ENCODE data around the gene AMER3. TPM values are rescaled to one million over a fixed set of nuclear protein-coding genes. Genes with fewer than 3 reads are reported as not detected.
"Not testable (repeated sequence)": the region's sequence is repeated elsewhere in the genome, so short reads cannot be mapped to it uniquely, and the experiment has no call there.

The AMER3 gene
- total RNA-seq (2014; rRNA removed; shearing (Covaris generic)), result not detected in 2 replicates

GRCh38 chr2:130755256-130756052 is at the start of gene AMER3:
Gene AMER3, plus strand, starts transcription at chr2:130755540. Its CDS starts 6,533 bp downstream, at chr2:130762073.
- H3K27me3 ChIP-seq (replicated peaks), result peaks cover 35% of the 10 kb centered on the region
- DNase-seq (ENCODE audit: low read depth in 1 of 2, low spot score in 2 of 2), result no peak
- H3K36me3 ChIP-seq, result no peaks in the 10 kb centered on the region
- no peak within 1 kb of the TSS for H3K4me3 ChIP-seq
- H3K9me3 ChIP-seq (replicated peaks), result no peaks in the 10 kb centered on the region
- no peak within 1 kb of the TSS for H3K27ac ChIP-seq
- no peaks in the 10 kb centered on the region; the same call in 1 of the 2 replicates for H3K4me1 ChIP-seq (replicated peaks)

- not testable (repeated sequence) for DNase-seq (ENCODE audit: low read depth in 1 of 2, low spot score in 2 of 2)
Measured at GRCh38 chr2:130714795-130715194, 40.5 kb upstream of the AMER3 start.

GRCh38 chr2:130720036-130720435 is 35.3 kb upstream of the AMER3 start:
- no peak for DNase-seq (ENCODE audit: low read depth in 1 of 2, low spot score in 2 of 2)
- no peak overlapping the region for H3K4me3 ChIP-seq
- no peaks in the 10 kb centered on the region for H3K9me3 ChIP-seq (replicated peaks)
- H3K36me3 ChIP-seq, result no peaks in the 10 kb centered on the region
- no peaks in the 10 kb centered on the region for H3K27me3 ChIP-seq (replicated peaks)
- no peaks in the 10 kb centered on the region for H3K4me1 ChIP-seq (replicated peaks)
- H3K27ac ChIP-seq, result no peak overlapping the region

More at GRCh38 chr2:130714795-130715194, 40.5 kb upstream of the AMER3 start:
- not testable (repeated sequence) for H3K36me3 ChIP-seq; H3K4me1 ChIP-seq (replicated peaks); H3K4me3 ChIP-seq; H3K27ac ChIP-seq; H3K9me3 ChIP-seq (replicated peaks); H3K27me3 ChIP-seq (replicated peaks)

- DNase-seq (ENCODE audit: low read depth in 1 of 2, low spot score in 2 of 2), result no peak
Measured at GRCh38 chr2:130720528-130720927, 34.8 kb upstream of the AMER3 start.

GRCh38 chr2:130724455-130724854 is 30.9 kb upstream of the AMER3 start:
- DNase-seq (ENCODE audit: low read depth in 1 of 2, low spot score in 2 of 2), result no peak
- Histone ChIP-seq H3K27me3 (replicated peaks) (no peaks in the 10 kb centered on the region), H3K36me3 (no peaks in the 10 kb centered on the region), H3K9me3 (replicated peaks) (no peaks in the 10 kb centered on the region), H3K27ac (no peak overlapping the region), H3K4me3 (no peak overlapping the region), H3K4me1 (replicated peaks) (peaks cover 16% of the 10 kb centered on the region)

More at GRCh38 chr2:130720528-130720927, 34.8 kb upstream of the AMER3 start:
- Histone ChIP-seq H3K27ac (no peak overlapping the region), H3K9me3 (replicated peaks) (no peaks in the 10 kb centered on the region), H3K4me1 (replicated peaks) (no peaks in the 10 kb centered on the region), H3K27me3 (replicated peaks) (no peaks in the 10 kb centered on the region), H3K36me3 (no peaks in the 10 kb centered on the region), H3K4me3 (no peak overlapping the region)

- no peak overlapping the region for H3K27ac ChIP-seq
- H3K9me3 ChIP-seq (replicated peaks), result no peaks in the 10 kb centered on the region
- peaks cover 4% of the 10 kb centered on the region; the same call in 1 of the 2 replicates for H3K27me3 ChIP-seq (replicated peaks)
- H3K4me1 ChIP-seq (replicated peaks), result peaks cover 16% of the 10 kb centered on the region
- H3K36me3 ChIP-seq, result no peaks in the 10 kb centered on the region
- peak overlapping the region; percentile 35 for H3K4me3 ChIP-seq
- DNase-seq (ENCODE audit: low read depth in 1 of 2, low spot score in 2 of 2), result no peak
Measured at GRCh38 chr2:130726614-130727180, 28.6 kb upstream of the AMER3 start.

- peak; percentile 80 to 84 for DNase-seq (ENCODE audit: low read depth in 1 of 2, low spot score in 2 of 2)
- H3K9me3 ChIP-seq (replicated peaks), result no peaks in the 10 kb centered on the region
- H3K36me3 ChIP-seq, result no peaks in the 10 kb centered on the region
- H3K27me3 ChIP-seq (replicated peaks), result peaks cover 8% of the 10 kb centered on the region; the same call in 1 of the 2 replicates
- H3K4me3 ChIP-seq, result peak overlapping the region; percentile 35
- H3K27ac ChIP-seq, result no peak overlapping the region
- peaks cover 16% of the 10 kb centered on the region for H3K4me1 ChIP-seq (replicated peaks)
Measured at GRCh38 chr2:130727286-130727924, 27.9 kb upstream of the AMER3 start.

- Histone ChIP-seq H3K4me1 (replicated peaks) (peaks cover 16% of the 10 kb centered on the region), H3K27me3 (replicated peaks) (peaks cover 10% of the 10 kb centered on the region; the same call in 1 of the 2 replicates), H3K36me3 (no peaks in the 10 kb centered on the region), H3K27ac (no peak overlapping the region), H3K4me3 (peak overlapping the region; percentile 35; the same call in 1 of the 2 replicates), H3K9me3 (replicated peaks) (no peaks in the 10 kb centered on the region)
- DNase-seq (ENCODE audit: low read depth in 1 of 2, low spot score in 2 of 2), result no peak
Measured at GRCh38 chr2:130728007-130728454, 27.3 kb upstream of the AMER3 start.

- H3K4me3 ChIP-seq, result no peak within 1 kb of the TSS
- DNase-seq (ENCODE audit: low read depth in 1 of 2, low spot score in 2 of 2), result no peak
Measured at GRCh38 chr2:130728549-130729316, 26.6 kb upstream of the AMER3 start, which contains the start of gene GPR148. Gene GPR148, plus strand, starts transcription at chr2:130729070. Its CDS starts 82 bp downstream, at chr2:130729152.

GRCh38 chr2:130729322-130730299 is 25.7 kb upstream of the AMER3 start:
- Histone ChIP-seq H3K4me1 (replicated peaks) (peaks cover 16% of the 10 kb centered on the region), H3K4me3 (no peak overlapping the region), H3K27ac (no peak overlapping the region), H3K9me3 (replicated peaks) (no peaks in the 10 kb centered on the region), H3K27me3 (replicated peaks) (peaks cover 10% of the 10 kb centered on the region; the same call in 1 of the 2 replicates), H3K36me3 (no peaks in the 10 kb centered on the region)
- DNase-seq (ENCODE audit: low read depth in 1 of 2, low spot score in 2 of 2), result no peak

More at GRCh38 chr2:130728549-130729316, 26.6 kb upstream of the AMER3 start, which contains the start of gene GPR148:
- Histone ChIP-seq H3K27ac (no peak within 1 kb of the TSS), H3K4me1 (replicated peaks) (peaks cover 16% of the 10 kb centered on the region), H3K9me3 (replicated peaks) (no peaks in the 10 kb centered on the region), H3K36me3 (no peaks in the 10 kb centered on the region), H3K27me3 (replicated peaks) (peaks cover 10% of the 10 kb centered on the region; the same call in 1 of the 2 replicates)

- H3K36me3 ChIP-seq; DNase-seq (ENCODE audit: low read depth in 1 of 2, low spot score in 2 of 2); H3K4me1 ChIP-seq (replicated peaks); H3K9me3 ChIP-seq (replicated peaks); H3K27ac ChIP-seq; H3K4me3 ChIP-seq: not testable (repeated sequence)
- peaks cover 10% of the 10 kb centered on the region; the same call in 1 of the 2 replicates for H3K27me3 ChIP-seq (replicated peaks)
Measured at GRCh38 chr2:130732257-130732656, 23.1 kb upstream of the AMER3 start.

- DNase-seq (ENCODE audit: low read depth in 1 of 2, low spot score in 2 of 2), result no peak
- Histone ChIP-seq H3K9me3 (replicated peaks) (no peaks in the 10 kb centered on the region), H3K27me3 (replicated peaks) (peaks cover 10% of the 10 kb centered on the region; the same call in 1 of the 2 replicates), H3K4me3 (no peak overlapping the region), H3K36me3 (no peaks in the 10 kb centered on the region), H3K4me1 (replicated peaks) (no peaks in the 10 kb centered on the region), H3K27ac (no peak overlapping the region)
Measured at GRCh38 chr2:130735200-130735599, 20.1 kb upstream of the AMER3 start.
